Measurements from ENCODE around the gene EML1.

EML1 gene

GRCh38 chr14:99837822-99838221 is 44.6 kb downstream of the EML1 start:
- no peak for DNase-seq

DNA sequence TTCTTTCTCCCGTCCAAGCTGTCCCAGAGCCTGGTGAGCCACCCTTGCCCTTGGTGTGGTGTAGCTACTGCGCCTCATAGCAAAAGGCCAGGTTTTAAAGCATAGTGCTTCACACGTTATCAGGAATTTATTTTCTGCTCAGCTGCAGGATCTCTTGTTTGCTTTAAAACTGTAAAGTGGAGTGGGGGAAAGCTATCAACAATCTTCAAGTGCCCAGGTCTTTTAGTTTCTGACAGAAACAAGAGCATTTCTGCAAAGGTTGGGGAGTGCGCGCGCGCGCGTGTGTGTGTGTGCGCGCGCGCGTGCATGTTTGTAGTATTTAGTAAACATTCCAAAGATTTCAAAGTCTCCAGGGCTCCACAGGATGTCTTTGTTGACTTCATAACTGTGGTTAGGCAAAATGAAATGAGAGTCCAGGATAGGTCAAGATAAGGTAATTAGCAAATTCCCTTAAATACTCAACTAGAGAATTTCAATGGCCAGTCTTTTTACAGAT is 45.5 kb downstream of the EML1 start:
- peak; percentile 53 for DNase-seq

DNA sequence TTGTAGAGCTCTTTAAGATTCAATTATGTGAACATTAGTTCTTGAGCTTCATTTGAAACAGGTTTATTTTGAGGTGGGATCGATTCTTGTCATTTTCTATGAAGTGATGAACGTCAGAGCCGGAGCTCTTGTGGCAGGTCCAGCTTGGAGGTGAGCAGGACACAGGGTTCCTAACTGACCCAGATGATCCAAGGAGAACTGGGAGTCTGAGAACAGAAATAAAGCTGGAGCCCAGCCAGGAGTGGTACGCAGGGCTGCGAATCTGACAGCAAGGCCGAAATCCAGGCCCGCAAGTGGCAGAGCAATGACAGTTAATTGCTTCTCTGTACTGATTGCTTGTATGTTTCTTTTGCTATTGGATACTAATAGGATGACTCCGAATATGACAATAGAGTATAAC is 46.5 kb downstream of the EML1 start:
- no peak for DNase-seq

DNA sequence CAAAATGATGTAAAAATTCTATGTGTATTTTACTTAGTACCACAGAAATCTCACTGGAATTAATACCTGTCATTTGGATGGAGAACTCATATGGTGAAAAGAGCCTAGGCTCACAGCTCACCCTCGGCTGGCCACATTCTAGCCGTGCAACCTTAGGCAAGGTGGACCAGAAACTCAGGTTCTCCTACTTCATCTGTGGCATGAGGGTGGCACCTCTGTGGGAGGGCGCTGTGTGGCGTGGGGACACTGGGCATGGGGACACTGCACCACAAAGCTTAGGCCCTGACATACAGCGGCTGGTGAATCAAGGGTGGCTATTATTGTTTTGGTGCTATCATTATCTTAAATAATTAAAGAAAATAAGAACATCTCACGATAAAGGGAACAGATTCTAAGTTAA is 47.1 kb downstream of the EML1 start:
- no peak for DNase-seq

GRCh38 chr14:99840774-99841305 is 47.6 kb downstream of the EML1 start:
- DNase-seq, result no peak

- DNase-seq, result no peak
Observed at GRCh38 chr14:99841436-99842071, 48.3 kb downstream of the EML1 start.

DNA sequence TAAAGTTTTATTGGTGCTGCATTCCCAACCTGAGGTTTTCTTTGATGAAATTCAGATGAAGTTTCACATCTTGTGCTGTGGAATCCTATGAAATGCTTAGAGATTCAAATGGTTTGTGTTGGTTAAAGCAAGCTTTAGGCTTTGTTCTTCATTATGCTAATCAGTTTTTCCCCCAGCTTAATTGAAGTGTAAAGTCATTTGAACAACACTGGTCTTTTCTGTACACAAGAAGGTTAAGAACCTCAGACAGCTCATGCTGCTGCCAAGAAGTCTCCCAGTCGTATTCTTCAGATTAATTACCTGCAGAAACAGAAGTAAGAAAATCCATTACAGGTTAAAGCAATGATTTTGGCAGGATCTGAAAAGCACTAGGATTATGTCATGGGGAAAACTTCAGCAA is 48.9 kb downstream of the EML1 start:
- DNase-seq, result no peak

GRCh38 chr14:99846808-99847207 is 53.6 kb downstream of the EML1 start:
- DNase-seq, result peak; percentile 41

GRCh38 chr14:99850709-99851108 is 57.5 kb downstream of the EML1 start:
- DNase-seq, result no peak

DNA sequence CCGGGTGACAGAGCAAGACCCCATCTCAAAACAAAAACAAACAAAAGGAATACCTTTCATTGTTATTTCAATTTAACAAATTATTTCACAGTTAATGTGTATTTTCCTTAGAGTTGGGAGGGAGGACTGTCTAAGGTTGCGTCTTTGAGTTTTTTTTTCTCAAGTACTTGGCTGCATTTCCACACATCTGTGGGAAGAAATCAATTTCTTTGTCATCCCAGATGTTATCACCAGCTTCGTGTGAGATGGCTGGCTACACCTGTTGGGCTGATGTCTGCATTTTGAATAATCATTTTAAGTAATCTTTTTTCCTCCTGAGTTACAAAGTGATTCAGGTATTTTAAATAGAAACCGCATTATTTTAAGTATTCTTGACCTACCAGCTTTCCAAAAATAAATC is 59.4 kb downstream of the EML1 start:
- DNase-seq, result no peak

GRCh38 chr14:99853206-99853605 is 60.0 kb downstream of the EML1 start:
- peak; percentile 30 for DNase-seq

DNA sequence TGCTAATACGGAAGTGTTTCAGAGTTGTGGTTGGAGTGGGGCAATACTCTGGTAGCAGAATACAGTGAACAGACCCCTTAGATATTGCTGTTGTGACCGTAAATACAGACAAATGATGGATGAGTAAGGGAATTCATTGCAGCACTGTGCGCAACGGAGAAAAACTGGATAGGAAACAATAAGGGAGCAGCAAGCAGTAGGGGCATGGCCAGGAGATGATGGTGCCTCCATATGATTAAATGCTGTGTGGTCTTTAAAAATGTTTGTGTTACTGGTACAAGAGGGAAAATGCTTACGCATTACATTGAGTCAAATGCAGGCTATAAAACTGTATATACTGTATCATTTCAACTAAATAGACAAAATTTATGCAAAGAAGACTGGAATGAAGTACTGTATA is 61.6 kb downstream of the EML1 start:
- DNase-seq, result no peak

GRCh38 chr14:99855271-99855670 is 62.1 kb downstream of the EML1 start:
- no peak for DNase-seq

GRCh38 chr14:99857551-99857950 is 64.3 kb downstream of the EML1 start:
- no peak for DNase-seq

DNA sequence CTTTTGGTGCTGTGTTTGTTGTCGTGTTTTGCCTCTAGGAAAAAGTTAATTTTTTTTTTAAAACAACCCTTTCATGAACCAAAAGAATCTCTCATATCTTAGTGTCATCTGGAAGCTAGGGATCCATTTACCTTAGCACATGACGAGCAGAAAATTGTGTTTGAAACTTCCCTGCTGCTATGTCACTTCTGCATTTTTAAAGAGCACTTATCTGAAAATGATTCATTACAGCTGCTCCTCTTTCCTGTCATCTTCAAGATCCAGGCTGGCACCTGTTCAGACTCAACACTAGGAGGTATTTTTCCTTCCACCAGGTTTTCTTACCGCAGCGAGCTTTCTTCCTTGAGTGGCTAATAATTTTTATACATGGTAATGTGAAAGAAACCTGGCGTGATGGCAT is 67.0 kb downstream of the EML1 start:
- no peak for DNase-seq

- DNase-seq, result no peak
Observed at GRCh38 chr14:99862136-99862535, 68.9 kb downstream of the EML1 start.

GRCh38 chr14:99863059-99863458 is 69.8 kb downstream of the EML1 start:
- DNase-seq, result no peak

GRCh38 chr14:99865408-99865807 is 72.2 kb downstream of the EML1 start:
- DNase-seq, result no peak

- no peak for DNase-seq
Observed at GRCh38 chr14:99870617-99871016, 77.4 kb downstream of the EML1 start.

DNA sequence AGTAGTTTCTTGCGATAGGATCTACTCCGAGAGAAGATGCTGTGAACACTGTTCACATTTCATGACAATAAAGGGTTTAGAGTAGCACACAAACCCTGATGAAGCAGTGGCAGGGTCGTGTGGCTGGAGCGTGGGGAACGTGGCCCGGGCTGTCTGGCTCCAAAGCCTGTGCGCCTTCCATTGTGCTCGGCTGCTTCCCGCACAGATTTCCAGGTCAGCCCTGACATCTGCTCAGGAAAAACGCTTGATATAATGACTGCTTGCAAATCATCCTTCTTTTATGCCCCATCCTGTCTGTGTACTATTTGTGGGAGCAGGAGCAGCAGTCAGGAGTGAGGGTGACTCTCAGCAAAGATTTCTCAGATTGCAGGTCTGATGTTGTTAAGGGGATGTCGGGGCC is 78.6 kb downstream of the EML1 start:
- no peak for DNase-seq

DNA sequence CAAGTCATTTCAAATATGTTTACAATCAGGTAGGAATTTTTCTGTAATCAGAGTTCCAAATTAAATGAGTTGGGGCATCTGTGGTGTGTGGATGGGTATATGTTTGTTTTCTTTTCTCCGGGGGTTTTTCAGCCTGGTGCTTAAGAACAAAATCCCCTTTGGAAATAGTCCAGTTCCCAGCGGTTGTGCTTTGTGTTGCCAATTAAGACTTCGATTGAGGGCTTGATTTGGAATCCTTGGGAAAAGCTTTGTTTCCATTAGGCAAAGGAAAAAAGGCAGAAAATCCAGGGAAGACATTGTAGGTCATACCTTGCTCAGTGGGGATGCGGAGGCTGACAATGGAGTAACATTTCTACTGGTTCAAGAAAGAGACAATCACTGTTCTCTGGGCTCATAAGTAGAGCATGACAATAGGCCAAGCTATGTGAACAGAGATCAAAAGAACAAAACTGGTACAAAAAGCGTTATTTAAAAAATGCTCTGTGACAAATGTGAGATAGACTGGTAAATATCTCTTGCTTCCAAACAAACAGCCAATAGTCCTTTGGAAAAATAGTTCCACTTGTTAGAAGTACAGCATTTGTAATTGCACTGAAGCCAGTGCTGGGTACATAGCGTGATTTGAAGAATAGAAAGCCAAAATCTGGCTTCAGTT is 79.7 kb downstream of the EML1 start:
- DNase-seq, result no peak

DNA sequence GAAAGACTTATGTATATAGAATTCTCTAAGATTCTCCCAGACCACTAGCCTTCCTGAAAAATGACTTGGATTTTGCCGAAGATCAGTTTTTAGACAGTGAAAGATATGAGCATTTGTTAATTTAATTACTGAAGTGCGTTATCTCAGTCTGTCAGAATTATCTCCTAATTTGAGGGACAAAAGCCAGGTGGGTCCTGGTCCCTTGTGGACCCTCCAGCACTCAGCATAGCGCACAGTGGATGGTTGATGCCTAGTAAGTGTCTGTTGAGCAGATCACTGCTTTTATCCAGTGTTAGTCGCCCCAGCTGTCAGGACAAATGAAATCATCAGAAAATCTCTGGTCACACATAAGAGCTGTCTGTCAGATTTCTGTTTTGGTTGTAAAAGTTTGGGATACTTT is 80.4 kb downstream of the EML1 start:
- no peak for DNase-seq

GRCh38 chr14:99874306-99874705 is 81.1 kb downstream of the EML1 start:
- DNase-seq, result no peak

- DNase-seq, result no peak
Observed at GRCh38 chr14:99875421-99875820, 82.2 kb downstream of the EML1 start.

DNA sequence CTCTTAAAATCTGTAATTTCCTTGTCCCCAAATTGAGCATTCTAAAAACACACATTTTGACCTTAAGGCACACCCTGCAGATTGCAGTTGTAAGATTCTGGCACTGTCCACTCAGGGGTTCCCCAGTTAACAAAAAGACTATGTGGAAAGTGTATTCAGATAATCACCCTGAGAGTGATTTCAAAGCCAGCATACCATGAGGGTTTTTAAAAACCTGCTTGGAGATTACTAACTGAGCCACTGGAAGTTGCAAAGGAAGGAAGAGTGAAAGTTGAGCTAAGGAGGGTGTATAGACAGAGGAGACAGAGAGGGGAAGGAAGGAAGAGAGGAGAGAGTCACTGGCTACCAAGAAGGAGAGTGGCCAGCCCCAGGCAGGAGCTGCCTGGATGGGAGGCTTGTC is 82.6 kb downstream of the EML1 start:
- DNase-seq, result no peak

All from DMS53 (cell line).